ENCODE measurements around the gene FRK.
"Not testable (repeated sequence)": the region's sequence is repeated elsewhere in the genome, so short reads cannot be mapped to it uniquely, and the experiment has no call there.

FRK gene

GRCh38 chr6:115937502-115937901 is 123.2 kb downstream of the FRK start:
- DNase-seq: not testable (repeated sequence)

- DNase-seq: no peak
These were observed 125.3 kb downstream of the FRK start for GRCh38 chr6:115935361-115935760.

- DNase-seq: no peak
These were observed 125.9 kb downstream of the FRK start for GRCh38 chr6:115934829-115935228.

- DNase-seq: no peak
These were observed 126.5 kb downstream of the FRK start for GRCh38 chr6:115934145-115934544.

- DNase-seq: no peak
These were observed 128.2 kb downstream of the FRK start for GRCh38 chr6:115932481-115932880.

- DNase-seq: not testable (repeated sequence)
These were observed 132.7 kb downstream of the FRK start for GRCh38 chr6:115928000-115928399.

GRCh38 chr6:115922971-115923370 is 137.7 kb downstream of the FRK start:
- no peak for DNase-seq

- no peak for DNase-seq
These were observed 146.6 kb downstream of the FRK start for GRCh38 chr6:115914098-115914497.

- DNase-seq: no peak
These were observed 150.7 kb downstream of the FRK start for GRCh38 chr6:115909923-115910546.

GRCh38 chr6:115908906-115909559 is 151.7 kb downstream of the FRK start:
- no peak for DNase-seq

GRCh38 chr6:115905471-115905870 is 155.2 kb downstream of the FRK start:
- no peak for DNase-seq

- no peak for DNase-seq
These were observed 158.3 kb downstream of the FRK start for GRCh38 chr6:115902436-115902835.

GRCh38 chr6:115901896-115902295 is 158.8 kb downstream of the FRK start:
- no peak for DNase-seq

GRCh38 chr6:115899730-115900282 is 160.9 kb downstream of the FRK start:
- DNase-seq: no peak

GRCh38 chr6:115898246-115898645 is 162.4 kb downstream of the FRK start:
- DNase-seq: no peak

GRCh38 chr6:115896538-115897129 is 164.1 kb downstream of the FRK start:
- DNase-seq: no peak

- no peak for DNase-seq
These were observed 166.2 kb downstream of the FRK start for GRCh38 chr6:115894426-115894992.

GRCh38 chr6:115891750-115892149 is 168.9 kb downstream of the FRK start:
- DNase-seq: no peak

- DNase-seq: no peak
These were observed 169.5 kb downstream of the FRK start for GRCh38 chr6:115891111-115891669.

GRCh38 chr6:115890238-115890637 is 170.5 kb downstream of the FRK start:
- DNase-seq: no peak

- not testable (repeated sequence) for DNase-seq
These were observed 171.8 kb downstream of the FRK start for GRCh38 chr6:115888687-115889470.

GRCh38 chr6:115887891-115888290 is 172.8 kb downstream of the FRK start:
- DNase-seq: no peak

Measured in CD4-positive, alpha-beta T cell treated with Interleukin-4 for 4 hours (primary cell).